Activated T-helper 2 cell treated with anti-CD3 and anti-CD28 coated beads, Interferon-gamma antibody, Interleukin-2, Interleukin-4, amounts not matched to agents 10 μg/mL and 5 μg/mL and 100 μg/mL, durations not matched to agents 14 hours and 24 hours and 36 hours (primary cell): Measurements from ENCODE around the gene SLC39A11. TPM values are rescaled to one million over a fixed set of nuclear protein-coding genes. Genes with fewer than 3 reads are reported as not detected.

ENCODE experiments used
- DNase-seq: peaks from one replicate; pipeline ENCODE4 v3.0.0; 2021; ENCODE audit warnings: low spot score
- H3K27ac Mint-ChIP-seq: one replicate; pipeline ENCODE4 v1.8.0; 2021; ENCODE audit warnings: mixed read lengths
- H3K27me3 Mint-ChIP-seq: one replicate; pipeline ENCODE4 v1.8.0; 2021; ENCODE audit warnings: low read depth, mixed read lengths
- H3K36me3 Mint-ChIP-seq: one replicate; pipeline ENCODE4 v1.8.0; 2021; ENCODE audit warnings: low read depth, mixed read lengths
- H3K4me1 Mint-ChIP-seq: one replicate; pipeline ENCODE4 v1.8.0; 2021; ENCODE audit warnings: low read depth, mixed read lengths
- H3K4me3 Mint-ChIP-seq: one replicate; pipeline ENCODE4 v1.8.0; 2021; ENCODE audit warnings: low read depth, mild to moderate bottlenecking, moderate library complexity, mixed read lengths
- H3K9me3 Mint-ChIP-seq: one replicate; pipeline ENCODE4 v1.8.0; 2021; ENCODE audit warnings: mixed read lengths
- intact Hi-C: fragments of 100-400 bp; cut with micrococcal nuclease; formaldehyde crosslinking; loops from one replicate; pipeline ENCODE4 v1.15.1; 2023
- total RNA-seq: library from RNA; stranded (reverse); gene quantifications from 2 replicates; pipeline ENCODE4 v1.2.3, GENCODE V29; 2022

The SLC39A11 gene
- total RNA-seq, 1 donor from 2014 or later, result 20.2 TPM

GRCh38 chr17:72812823-72813222 is 279.7 kb downstream of the SLC39A11 start:
- intact Hi-C loops, result no loop called here
- no peak for DNase-seq
- H3K27ac Mint-ChIP-seq, result no peak overlapping the region
- H3K36me3 Mint-ChIP-seq, result peaks cover 5% of the 10 kb centered on the region
- H3K4me1 Mint-ChIP-seq, result no peaks in the 10 kb centered on the region
- H3K4me3 Mint-ChIP-seq, result no peak overlapping the region
- H3K9me3 Mint-ChIP-seq, result peaks cover 22% of the 10 kb centered on the region
- H3K27me3 Mint-ChIP-seq, result no peaks in the 10 kb centered on the region

GRCh38 chr17:72811976-72812687 is 280.4 kb downstream of the SLC39A11 start:
- peaks cover 22% of the 10 kb centered on the region for H3K9me3 Mint-ChIP-seq
- H3K36me3 Mint-ChIP-seq, result peaks cover 5% of the 10 kb centered on the region

DNA sequence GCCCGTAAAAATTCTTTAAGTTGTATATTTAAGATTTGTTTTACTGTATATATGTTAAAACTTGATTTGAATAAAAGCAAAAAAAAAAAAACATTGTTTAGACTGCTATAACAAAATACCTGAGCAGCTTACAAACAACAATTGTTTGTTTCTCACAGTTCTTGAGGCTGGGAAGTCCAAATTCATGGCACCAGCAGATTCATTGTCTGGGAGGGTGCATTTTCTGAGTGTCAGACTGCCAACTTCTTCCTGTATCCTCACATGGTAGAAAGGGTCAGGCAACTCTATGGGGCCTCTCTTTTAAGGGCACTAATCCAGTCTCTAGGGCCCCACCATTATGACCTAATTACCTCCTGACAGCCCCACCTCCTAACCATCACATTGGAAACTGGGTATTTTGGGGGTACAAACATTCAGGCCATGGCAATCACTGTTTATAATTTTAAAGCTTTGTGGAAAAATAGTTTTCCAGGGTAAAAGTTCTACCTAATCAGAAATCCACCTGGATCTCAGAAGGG is 281.4 kb downstream of the SLC39A11 start:
- Mint-ChIP-seq H3K4me3 (no peak overlapping the region), H3K4me1 (no peaks in the 10 kb centered on the region), H3K27ac (no peak overlapping the region), H3K9me3 (peaks cover 22% of the 10 kb centered on the region), H3K27me3 (no peaks in the 10 kb centered on the region), H3K36me3 (no peaks in the 10 kb centered on the region)
- intact Hi-C loops, result no loop called here
- DNase-seq, result no peak

More at GRCh38 chr17:72811976-72812687, 280.4 kb downstream of the SLC39A11 start:
- intact Hi-C loops, result no loop called here
- Mint-ChIP-seq H3K4me3 (no peak overlapping the region), H3K27me3 (no peaks in the 10 kb centered on the region), H3K4me1 (no peaks in the 10 kb centered on the region), H3K27ac (no peak overlapping the region)
- DNase-seq, result no peak

DNA sequence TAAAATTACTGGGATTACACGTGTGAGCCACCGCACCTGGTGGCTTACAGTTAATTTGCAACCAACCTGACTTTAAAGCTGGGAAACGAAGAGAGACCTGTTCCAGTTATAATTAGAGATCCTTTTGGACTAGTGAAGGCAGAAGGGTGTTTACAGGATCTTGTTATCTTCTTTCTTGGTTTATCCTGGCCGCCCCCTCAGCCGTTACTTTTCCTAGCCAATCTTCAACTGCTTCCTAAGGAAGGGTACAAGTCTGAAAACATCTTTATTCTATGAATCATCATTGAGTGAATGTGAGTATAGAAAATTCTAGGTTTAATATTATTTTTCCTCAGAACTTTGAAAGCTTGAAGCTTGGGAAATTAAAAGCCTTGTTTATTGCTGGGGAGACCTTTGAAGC is 286.5 kb downstream of the SLC39A11 start:
- H3K27me3 Mint-ChIP-seq, result no peaks in the 10 kb centered on the region
- H3K4me1 Mint-ChIP-seq, result no peaks in the 10 kb centered on the region
- intact Hi-C loops, result no loop called here
- no peaks in the 10 kb centered on the region for H3K36me3 Mint-ChIP-seq
- no peak for DNase-seq
- H3K27ac Mint-ChIP-seq, result no peak overlapping the region
- peaks cover 16% of the 10 kb centered on the region for H3K9me3 Mint-ChIP-seq
- H3K4me3 Mint-ChIP-seq, result no peak overlapping the region

DNA sequence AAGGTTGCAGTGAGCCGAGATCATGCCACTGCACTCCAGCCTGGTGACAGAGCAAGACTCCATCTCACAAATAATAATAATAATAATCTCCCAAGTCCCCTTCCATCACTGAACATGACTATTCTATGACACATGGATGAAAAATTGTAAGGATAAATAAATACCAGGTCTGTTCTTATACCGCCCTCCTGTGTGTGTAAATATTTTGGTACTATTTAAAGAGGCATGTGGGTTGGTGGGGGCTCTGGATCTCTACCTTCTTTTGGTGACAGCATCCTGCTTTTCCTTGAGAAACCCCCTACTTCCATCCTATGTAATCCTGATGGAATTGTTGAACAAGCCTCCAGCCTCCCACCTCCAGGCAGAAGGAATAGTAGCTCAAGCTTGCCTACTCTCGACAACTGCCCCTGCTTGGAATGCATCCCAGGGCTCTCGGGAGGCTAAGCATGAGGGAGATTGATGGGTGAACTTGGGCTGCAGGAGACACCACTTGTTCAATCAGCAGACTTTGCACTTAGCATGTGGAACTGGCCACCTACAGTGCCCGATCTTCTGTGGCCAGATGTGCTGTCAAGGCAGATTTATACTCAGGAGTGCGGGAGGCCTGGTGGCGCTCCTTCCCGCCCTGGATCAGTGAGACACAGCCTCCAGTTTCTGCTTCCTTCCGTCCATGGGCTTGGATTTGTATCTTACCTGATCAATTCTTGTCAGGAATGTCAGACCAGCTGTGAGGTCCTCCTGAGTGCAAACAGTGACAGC is 287.4 kb downstream of the SLC39A11 start:
- DNase-seq, result no peak
- no peaks in the 10 kb centered on the region for H3K27me3 Mint-ChIP-seq
- H3K4me1 Mint-ChIP-seq, result no peaks in the 10 kb centered on the region
- no peak overlapping the region for H3K4me3 Mint-ChIP-seq
- H3K36me3 Mint-ChIP-seq, result no peaks in the 10 kb centered on the region
- H3K27ac Mint-ChIP-seq, result no peak overlapping the region
- intact Hi-C loops, result no loop called here
- H3K9me3 Mint-ChIP-seq, result peaks cover 20% of the 10 kb centered on the region

- Mint-ChIP-seq H3K27me3 (no peaks in the 10 kb centered on the region), H3K27ac (no peak overlapping the region), H3K36me3 (no peaks in the 10 kb centered on the region), H3K9me3 (peaks cover 24% of the 10 kb centered on the region), H3K4me1 (no peaks in the 10 kb centered on the region), H3K4me3 (no peak overlapping the region)
- no peak for DNase-seq
- intact Hi-C loops, result no loop called here
These were observed 289.8 kb downstream of the SLC39A11 start for GRCh38 chr17:72802726-72803125.

- Mint-ChIP-seq H3K9me3 (peaks cover 68% of the 10 kb centered on the region), H3K36me3 (peaks cover 3% of the 10 kb centered on the region), H3K27ac (no peak overlapping the region), H3K4me3 (no peak overlapping the region), H3K4me1 (no peaks in the 10 kb centered on the region), H3K27me3 (no peaks in the 10 kb centered on the region)
- intact Hi-C loops, result no loop called here
- no peak for DNase-seq
These were observed 295.3 kb downstream of the SLC39A11 start for GRCh38 chr17:72797142-72797541.

GRCh38 chr17:72795941-72796340 is 296.5 kb downstream of the SLC39A11 start:
- no peak overlapping the region for H3K27ac Mint-ChIP-seq
- no peaks in the 10 kb centered on the region for H3K27me3 Mint-ChIP-seq
- H3K36me3 Mint-ChIP-seq, result peaks cover 6% of the 10 kb centered on the region
- no peak overlapping the region for H3K4me3 Mint-ChIP-seq
- no peaks in the 10 kb centered on the region for H3K4me1 Mint-ChIP-seq
- intact Hi-C loops, result no loop called here
- peaks cover 72% of the 10 kb centered on the region for H3K9me3 Mint-ChIP-seq
- DNase-seq, result no peak

GRCh38 chr17:72794152-72794551 is 298.3 kb downstream of the SLC39A11 start:
- no peaks in the 10 kb centered on the region for H3K27me3 Mint-ChIP-seq
- peaks cover 10% of the 10 kb centered on the region for H3K36me3 Mint-ChIP-seq
- no peak overlapping the region for H3K27ac Mint-ChIP-seq
- intact Hi-C loops, result no loop called here
- H3K4me3 Mint-ChIP-seq, result no peak overlapping the region
- H3K4me1 Mint-ChIP-seq, result no peaks in the 10 kb centered on the region
- DNase-seq, result no peak
- peaks cover 65% of the 10 kb centered on the region for H3K9me3 Mint-ChIP-seq

GRCh38 chr17:72792771-72793170 is 299.7 kb downstream of the SLC39A11 start:
- H3K27me3 Mint-ChIP-seq, result no peaks in the 10 kb centered on the region
- H3K4me3 Mint-ChIP-seq, result no peak overlapping the region
- no peak for DNase-seq
- H3K4me1 Mint-ChIP-seq, result no peaks in the 10 kb centered on the region
- no peak overlapping the region for H3K27ac Mint-ChIP-seq
- intact Hi-C loops, result no loop called here
- peaks cover 56% of the 10 kb centered on the region for H3K9me3 Mint-ChIP-seq
- peaks cover 10% of the 10 kb centered on the region for H3K36me3 Mint-ChIP-seq

DNA sequence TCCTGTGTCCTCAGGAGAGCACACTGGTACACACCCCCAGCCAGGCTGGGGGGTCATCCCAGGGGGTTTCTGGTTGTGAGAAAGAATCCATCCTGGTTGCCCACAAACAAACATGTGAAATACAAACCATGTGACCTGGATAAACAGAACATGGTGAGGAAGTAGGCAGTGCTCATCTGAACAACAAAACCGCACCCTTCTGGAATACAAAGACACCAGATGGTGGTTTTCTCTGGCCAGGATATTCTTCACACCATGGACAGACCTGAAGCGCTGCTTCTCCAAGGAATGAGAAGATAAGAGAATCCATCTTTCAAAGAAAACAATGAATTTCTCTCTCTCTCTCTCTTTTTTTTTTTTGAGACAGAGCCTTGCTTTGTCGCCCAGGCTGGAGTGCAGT is 302.3 kb downstream of the SLC39A11 start:
- intact Hi-C loops, result no loop called here
- H3K27ac Mint-ChIP-seq, result no peak overlapping the region
- H3K9me3 Mint-ChIP-seq, result peaks cover 39% of the 10 kb centered on the region
- H3K27me3 Mint-ChIP-seq, result no peaks in the 10 kb centered on the region
- no peak overlapping the region for H3K4me3 Mint-ChIP-seq
- peaks cover 4% of the 10 kb centered on the region for H3K4me1 Mint-ChIP-seq
- peaks cover 10% of the 10 kb centered on the region for H3K36me3 Mint-ChIP-seq
- no peak for DNase-seq

DNA sequence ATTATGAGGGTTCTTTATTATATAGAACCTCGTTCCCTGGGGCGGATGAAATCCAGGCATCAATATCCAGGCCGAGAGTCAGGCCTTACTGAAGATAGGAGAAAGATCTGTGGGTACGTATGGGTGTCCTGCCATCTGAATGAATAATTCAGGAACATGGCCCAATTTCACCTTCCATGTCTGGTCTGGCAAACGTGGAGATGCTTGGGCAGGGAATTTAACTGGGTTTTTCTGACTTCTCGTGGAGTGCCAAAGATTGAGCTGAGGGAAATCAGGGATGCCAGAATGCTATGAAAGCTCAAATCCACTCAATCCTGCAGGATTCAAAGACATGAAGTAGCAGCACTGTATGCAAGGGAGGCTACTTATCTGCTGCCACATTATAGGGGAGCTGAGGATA is 302.8 kb downstream of the SLC39A11 start:
- Mint-ChIP-seq H3K4me1 (peaks cover 4% of the 10 kb centered on the region), H3K9me3 (peaks cover 34% of the 10 kb centered on the region), H3K27me3 (no peaks in the 10 kb centered on the region), H3K4me3 (no peak overlapping the region), H3K27ac (no peak overlapping the region), H3K36me3 (peaks cover 10% of the 10 kb centered on the region)
- no peak for DNase-seq
- intact Hi-C loops, result no loop called here

DNA sequence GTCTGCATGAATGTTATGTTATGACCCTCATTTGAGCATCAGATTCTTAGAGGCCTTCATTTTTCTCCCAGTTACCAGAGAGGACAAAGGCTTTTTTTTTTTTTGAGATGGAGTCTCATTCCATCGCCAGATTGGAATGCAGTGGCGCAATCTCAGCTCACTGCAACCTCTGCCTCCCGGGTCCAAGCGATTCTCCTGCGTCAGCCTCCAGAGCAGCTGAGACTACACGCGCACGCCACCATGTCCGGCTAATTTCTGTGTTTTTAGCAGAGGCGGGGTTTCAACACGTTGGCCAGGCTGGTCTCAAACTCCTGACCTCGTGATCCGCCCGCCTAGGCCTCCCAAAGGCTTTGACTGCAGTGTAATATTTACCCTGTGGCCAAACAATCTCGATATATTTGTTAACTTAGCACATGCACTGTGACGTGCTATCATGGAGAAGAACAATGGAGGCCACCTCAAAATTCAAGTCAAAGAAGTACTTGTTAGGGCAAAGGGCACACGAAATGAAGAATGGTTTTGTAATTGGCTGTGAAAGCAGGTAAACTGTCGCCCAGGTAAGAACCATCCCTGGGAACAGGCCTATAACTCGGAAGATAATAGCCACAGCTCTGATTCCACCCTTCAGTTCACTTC is 303.4 kb downstream of the SLC39A11 start:
- H3K4me1 Mint-ChIP-seq, result peaks cover 4% of the 10 kb centered on the region
- H3K36me3 Mint-ChIP-seq, result peaks cover 10% of the 10 kb centered on the region
- DNase-seq, result no peak
- H3K27me3 Mint-ChIP-seq, result no peaks in the 10 kb centered on the region
- no peak overlapping the region for H3K4me3 Mint-ChIP-seq
- H3K27ac Mint-ChIP-seq, result no peak overlapping the region
- H3K9me3 Mint-ChIP-seq, result peaks cover 27% of the 10 kb centered on the region
- intact Hi-C loops, result no loop called here
